Mucosa of rectum (tissue), 2 donors: ENCODE data around the gene LIX1L.

ENCODE experiments used
- H3K27ac ChIP-seq, 2 donors: one replicate each; pipeline ENCODE4 v1.7.0; 2013; ENCODE audit warnings: inconsistent platforms in 2 of 2, low read depth in 2 of 2, low read length in 2 of 2
- H3K27me3 ChIP-seq, 2 donors: one replicate each; pipeline ENCODE4 v1.7.0; 2013; ENCODE audit warnings: low read length in 2 of 2; ENCODE audit not compliant: control insufficient read depth in 2 of 2, insufficient read depth in 2 of 2
- H3K36me3 ChIP-seq, 2 donors: one replicate each; pipeline ENCODE4 v1.7.0; 2013; ENCODE audit warnings: low read length in 2 of 2; ENCODE audit not compliant: control insufficient read depth in 2 of 2, insufficient read depth in 2 of 2
- H3K4me1 ChIP-seq, 2 donors: one replicate each; pipeline ENCODE4 v1.7.0; 2013; ENCODE audit warnings: low read length in 2 of 2, mild to moderate bottlenecking in 1 of 2; ENCODE audit not compliant: control insufficient read depth in 2 of 2, insufficient read depth in 2 of 2
- H3K4me3 ChIP-seq, 2 donors: one replicate each; pipeline ENCODE4 v1.7.0; 2013; ENCODE audit warnings: low read length in 2 of 2
- H3K9ac ChIP-seq, 2 donors: one replicate each; pipeline ENCODE4 v1.7.0; 2013; ENCODE audit warnings: low read length in 2 of 2, low read depth in 1 of 2, mild to moderate bottlenecking in 1 of 2
- H3K9me3 ChIP-seq, 2 donors: one replicate each; pipeline ENCODE4 v1.7.0; 2013; ENCODE audit warnings: low read length in 2 of 2; ENCODE audit not compliant: control insufficient read depth in 2 of 2
- donor health status: healthy.
- donor health status: Normal muscosa, but diverticular disease.

The LIX1L gene

DNA sequence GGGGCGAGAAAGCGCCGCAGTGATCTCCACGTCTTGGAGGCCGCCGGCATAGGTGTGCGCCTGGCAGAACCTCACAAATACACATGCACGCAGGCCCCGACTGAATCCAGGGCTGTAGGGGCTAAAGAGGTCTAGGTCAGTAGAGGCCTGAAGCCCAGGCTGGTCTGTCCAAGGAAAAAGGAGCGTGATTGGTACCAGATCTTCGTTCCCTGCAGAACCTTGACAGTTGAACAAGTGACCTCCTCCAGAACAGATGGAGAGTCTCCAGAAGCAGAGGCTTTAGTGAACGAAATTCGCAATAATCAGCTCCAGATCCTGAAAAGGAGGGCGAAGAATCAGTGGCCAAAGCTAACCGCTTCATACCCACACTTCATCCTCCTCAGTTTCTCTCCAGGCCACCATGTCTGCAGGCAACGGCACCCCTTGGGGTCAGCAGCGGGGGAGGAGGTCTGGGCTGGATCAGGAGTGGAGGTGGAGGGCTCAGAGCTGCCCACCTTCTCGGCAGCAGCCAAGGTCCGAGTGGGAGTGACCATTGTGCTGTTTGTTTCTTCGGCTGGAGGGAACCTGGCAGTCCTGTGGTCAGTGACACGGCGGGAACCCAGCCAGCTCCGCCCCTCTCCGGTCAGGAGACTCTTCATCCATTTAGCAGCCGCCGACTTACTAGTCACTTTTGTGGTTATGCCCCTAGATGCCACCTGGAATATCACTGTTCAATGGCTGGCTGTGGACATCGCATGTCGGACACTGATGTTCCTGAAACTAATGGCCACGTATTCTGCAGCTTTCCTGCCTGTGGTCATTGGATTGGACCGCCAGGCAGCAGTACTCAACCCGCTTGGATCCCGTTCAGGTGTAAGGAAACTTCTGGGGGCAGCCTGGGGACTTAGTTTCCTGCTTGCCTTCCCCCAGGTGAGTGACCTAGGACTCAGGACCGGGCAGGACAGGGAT, 38.6 kb downstream of the LIX1L start:
- Histone ChIP-seq H3K4me3 (peak overlapping the region; percentile 88 to 98), H3K36me3 (peaks cover 0 to 14% of the 10 kb centered on the region in 2 donors), H3K9me3 (no peaks in the 10 kb centered on the region), H3K27ac (peak overlapping the region; percentile 90 to 94), H3K4me1 (peaks cover 20 to 22% of the 10 kb centered on the region in 2 donors), H3K9ac (peak overlapping the region; percentile 83 to 85), H3K27me3 (no peaks in the 10 kb centered on the region)

DNA sequence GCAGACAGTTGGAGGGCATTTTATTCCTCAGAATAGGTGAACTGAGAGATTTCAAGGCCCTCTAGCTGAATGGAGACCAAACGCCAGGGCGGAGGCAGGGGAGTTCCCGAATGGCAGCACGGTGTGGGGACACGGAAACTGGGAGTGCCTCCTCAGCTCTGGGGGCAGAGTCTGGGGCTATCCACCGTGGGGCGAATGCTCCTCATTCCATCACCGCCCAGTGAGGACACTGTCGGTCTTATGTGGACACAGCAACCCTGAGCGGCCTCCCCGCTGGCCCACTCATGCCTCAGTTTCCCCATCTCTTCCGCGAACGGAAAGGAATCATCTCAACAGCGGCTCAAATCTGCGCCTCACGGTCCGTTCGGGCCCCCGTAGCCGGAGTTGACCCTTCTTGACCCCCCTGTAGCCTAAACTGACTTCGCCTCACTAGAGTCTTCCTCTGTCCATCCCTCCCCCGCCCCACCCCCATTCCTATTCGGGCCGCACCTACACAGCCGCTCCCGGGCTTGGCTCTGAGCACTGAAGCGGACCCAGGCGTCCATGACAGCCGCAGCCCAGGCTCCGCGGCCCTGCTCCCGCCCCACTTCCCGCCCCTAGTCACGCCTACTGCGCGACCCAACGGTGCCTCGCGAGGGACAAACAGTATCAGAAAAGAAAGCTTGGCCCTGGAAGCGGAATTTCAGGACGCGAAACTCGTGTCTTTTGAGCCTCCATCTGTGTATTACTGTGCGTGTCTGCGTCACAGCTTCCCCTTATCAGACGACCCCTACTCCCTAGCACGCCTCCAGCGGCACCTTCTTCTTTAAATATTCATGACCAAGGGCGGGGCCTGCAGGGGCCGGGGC, 39.4 kb downstream of the LIX1L start, which contains the start of gene PEX11B:
PEX11B (minus strand) TSS at position 574 of the 848 bp plus-strand sequence; CDS start at position 545, 29 bp downstream.
- Histone ChIP-seq H3K36me3 (peaks cover 0 to 18% of the 10 kb centered on the region in 2 donors), H3K9ac (peak within 1 kb of the TSS; percentile 85 to 95), H3K4me1 (peaks cover 20 to 22% of the 10 kb centered on the region in 2 donors)

DNA sequence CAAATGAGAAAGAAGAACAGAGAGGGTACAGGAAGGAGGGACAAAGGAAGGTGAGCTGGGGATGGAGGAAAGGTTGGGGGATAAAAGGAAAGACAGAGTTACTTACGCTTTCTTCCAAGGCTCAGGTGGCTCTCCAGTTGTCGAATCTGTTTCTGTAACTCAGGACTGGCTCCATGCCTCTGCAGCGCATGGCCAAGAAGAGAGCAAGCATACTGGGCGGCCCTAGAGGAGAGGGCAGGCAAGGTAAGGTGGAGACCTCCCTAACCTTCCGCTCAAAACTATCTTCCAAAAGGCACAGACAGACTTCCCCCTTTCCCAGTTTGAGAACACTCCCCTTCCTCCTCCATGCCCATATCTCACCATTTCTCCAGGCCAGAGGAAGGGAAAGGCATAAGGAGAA, 40.2 kb downstream of the LIX1L start:
- peak overlapping the region; percentile 88 to 98 for H3K4me3 ChIP-seq
- peak overlapping the region; percentile 85 to 95 for H3K9ac ChIP-seq
- no peaks in the 10 kb centered on the region for H3K9me3 ChIP-seq
- H3K4me1 ChIP-seq = peaks cover 20 to 22% of the 10 kb centered on the region in 2 donors
- peak overlapping the region in 1 of 2 donors; percentile 94 for H3K27ac ChIP-seq
- no peaks in the 10 kb centered on the region for H3K27me3 ChIP-seq
- peaks cover 0 to 18% of the 10 kb centered on the region in 2 donors for H3K36me3 ChIP-seq

More for the DNA sequence above, 39.4 kb downstream of the LIX1L start, which contains the start of gene PEX11B:
- H3K4me3 ChIP-seq = peak within 1 kb of the TSS; percentile 88 to 98
- H3K27ac ChIP-seq = peak within 1 kb of the TSS; percentile 90 to 94
- H3K27me3 ChIP-seq = no peaks in the 10 kb centered on the region
- H3K9me3 ChIP-seq = no peaks in the 10 kb centered on the region

DNA sequence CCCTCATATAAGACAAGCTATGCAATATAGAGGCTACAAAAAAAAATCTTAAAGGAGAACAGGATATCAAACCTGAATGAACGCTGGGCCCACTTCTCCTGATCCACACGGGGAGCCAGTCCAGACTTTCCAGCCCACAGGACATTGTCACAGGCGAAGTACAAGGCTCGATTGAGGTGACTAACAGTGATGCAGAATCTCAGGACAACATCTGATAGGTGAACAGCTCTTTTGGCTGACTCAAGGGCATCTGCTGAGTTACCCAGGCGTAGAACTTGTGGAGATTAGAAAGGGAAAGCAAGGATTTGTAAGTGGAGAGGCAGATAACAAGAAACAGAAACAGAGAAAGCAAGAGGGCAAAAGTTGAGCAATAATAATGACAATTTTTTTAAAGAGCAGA, 41.1 kb downstream of the LIX1L start:
- Histone ChIP-seq H3K9me3 (no peaks in the 10 kb centered on the region), H3K36me3 (peaks cover 7 to 26% of the 10 kb centered on the region in 2 donors), H3K4me1 (peaks cover 20 to 22% of the 10 kb centered on the region in 2 donors), H3K4me3 (no peak overlapping the region), H3K27ac (no peak overlapping the region), H3K9ac (no peak overlapping the region), H3K27me3 (no peaks in the 10 kb centered on the region)

DNA sequence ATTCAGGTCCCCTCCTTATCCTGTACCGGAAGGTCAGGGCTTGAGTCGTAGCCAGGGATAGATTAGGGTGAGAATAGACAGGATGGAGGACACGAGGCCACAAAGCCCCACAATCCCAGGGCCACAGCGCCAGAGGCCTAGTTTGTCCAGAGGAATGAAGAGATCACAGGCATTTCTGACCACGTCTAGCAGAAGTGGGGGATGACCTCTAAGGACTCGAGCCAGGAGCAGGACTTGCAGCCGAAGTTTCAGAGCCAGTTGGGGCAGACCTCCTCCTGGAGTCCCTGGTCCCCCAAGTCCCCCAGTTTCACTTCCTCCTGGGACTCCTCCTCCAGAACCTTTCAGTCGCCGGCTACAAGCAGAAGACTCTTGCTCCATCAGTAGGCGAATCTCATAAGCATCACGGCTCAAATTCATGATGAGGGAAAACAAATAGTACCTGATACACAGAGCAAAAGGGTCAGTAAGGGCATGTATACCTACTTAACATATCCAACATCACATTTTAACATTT, 45.6 kb downstream of the LIX1L start:
- Histone ChIP-seq H3K27ac (no peak overlapping the region), H3K9ac (no peak overlapping the region), H3K4me3 (no peak overlapping the region), H3K27me3 (no peaks in the 10 kb centered on the region), H3K9me3 (no peaks in the 10 kb centered on the region), H3K36me3 (peaks cover 16 to 36% of the 10 kb centered on the region in 2 donors), H3K4me1 (peaks cover under 1 to 3% of the 10 kb centered on the region in 2 donors)

DNA sequence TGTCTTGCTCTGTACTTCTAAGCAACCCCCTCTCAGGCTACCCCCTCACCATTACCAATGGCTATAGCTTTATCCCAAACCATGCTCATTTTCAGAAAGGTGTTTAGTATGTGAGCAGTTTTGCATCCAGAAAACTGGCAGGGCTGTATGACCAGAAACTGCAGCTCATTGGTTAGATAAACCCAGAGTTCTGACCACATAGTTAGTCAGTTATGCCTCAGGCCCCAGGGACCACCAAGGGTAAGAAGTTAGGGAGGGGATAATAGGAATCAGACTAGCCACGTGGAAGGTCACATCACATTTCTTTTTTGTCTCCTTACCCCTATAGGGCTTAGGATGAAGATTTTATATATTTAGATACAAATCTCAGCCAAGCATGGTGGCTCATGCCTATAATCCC, 49.2 kb downstream of the LIX1L start:
- Histone ChIP-seq H3K4me3 (no peak overlapping the region), H3K9ac (no peak overlapping the region), H3K27me3 (no peaks in the 10 kb centered on the region), H3K4me1 (no peaks in the 10 kb centered on the region), H3K27ac (no peak overlapping the region), H3K9me3 (no peaks in the 10 kb centered on the region), H3K36me3 (peaks cover 16 to 20% of the 10 kb centered on the region in 2 donors)

DNA sequence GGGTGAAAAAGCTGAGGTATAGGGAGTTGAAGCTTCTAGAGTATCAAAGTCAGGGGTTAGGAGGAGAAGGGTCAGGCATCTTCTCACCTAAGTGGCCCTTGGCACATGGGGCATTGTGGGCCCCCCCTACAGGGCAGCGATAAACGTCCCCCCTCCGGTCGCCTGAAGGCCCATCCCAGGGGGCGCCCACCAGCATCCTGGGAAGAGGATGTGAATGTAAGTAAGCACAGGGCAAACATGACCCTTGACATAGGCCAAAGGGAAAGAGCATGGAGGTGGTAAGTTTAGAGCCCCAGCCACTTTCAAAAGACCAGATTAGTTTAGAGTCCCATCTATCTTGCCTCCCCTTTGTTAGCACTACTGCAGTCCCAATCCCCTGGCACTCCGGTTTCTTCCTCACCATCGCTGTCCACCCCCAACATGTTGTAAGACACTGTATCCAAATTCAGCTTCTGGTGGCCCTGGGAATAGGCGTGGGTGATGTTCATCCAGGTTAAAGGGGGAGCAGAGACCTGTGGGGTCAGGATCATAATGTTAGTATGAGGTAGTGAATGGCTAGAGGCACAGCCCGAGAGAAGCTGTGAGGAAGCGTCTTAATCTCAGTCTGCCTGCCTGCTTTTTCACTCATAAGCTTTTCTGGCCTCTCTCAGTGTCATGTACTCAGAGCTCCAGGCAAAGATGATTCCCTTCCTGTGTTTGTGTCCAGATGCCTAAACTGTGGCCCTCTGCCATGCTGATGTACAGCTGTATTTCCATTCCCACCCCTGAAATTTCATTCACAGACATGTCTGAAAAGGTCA, 50.7 kb downstream of the LIX1L start:
- Histone ChIP-seq H3K9me3 (no peaks in the 10 kb centered on the region), H3K27ac (no peak overlapping the region), H3K4me3 (no peak overlapping the region), H3K4me1 (no peaks in the 10 kb centered on the region), H3K27me3 (no peaks in the 10 kb centered on the region), H3K36me3 (peaks cover 13 to 15% of the 10 kb centered on the region in 2 donors), H3K9ac (peak overlapping the region in 1 of 2 donors; percentile 32)

DNA sequence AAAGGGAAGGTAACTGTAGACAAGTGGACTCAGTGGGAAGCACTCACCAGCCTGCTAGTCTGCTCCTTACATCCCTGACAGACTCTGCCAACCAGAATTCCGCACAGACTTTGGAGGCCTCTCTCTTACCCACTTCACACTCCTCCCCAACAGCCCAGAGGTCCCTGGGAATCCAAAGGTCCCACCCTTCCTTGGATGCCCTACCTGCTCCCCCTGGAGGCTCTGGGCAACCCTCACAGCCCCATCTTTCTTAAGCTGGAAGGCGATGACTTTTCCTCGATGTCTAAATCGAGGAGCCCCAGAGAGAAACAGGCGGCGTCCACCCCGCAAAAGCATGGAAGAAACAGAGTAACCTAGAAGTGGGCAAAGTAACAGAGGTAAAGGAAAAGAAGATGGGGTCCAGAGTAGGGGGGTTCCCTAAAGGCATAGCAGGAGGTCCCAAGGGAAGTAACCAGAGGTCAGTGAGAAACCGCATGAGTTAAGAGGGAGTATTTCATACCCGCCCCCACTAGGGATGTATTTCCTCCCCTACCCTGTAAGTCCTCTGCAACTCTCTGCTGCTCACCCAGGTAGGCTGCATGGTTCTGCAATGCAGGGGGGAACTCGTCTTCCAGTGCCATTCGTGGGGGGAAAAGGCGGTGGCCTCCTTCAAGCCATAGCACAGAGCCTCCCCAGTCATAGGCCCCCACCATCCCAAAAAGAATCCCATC, 56.4 kb downstream of the LIX1L start:
- Histone ChIP-seq H3K4me3 (no peak overlapping the region), H3K9me3 (no peaks in the 10 kb centered on the region), H3K9ac (no peak overlapping the region), H3K4me1 (no peaks in the 10 kb centered on the region), H3K27ac (no peak overlapping the region), H3K36me3 (no peaks in the 10 kb centered on the region), H3K27me3 (no peaks in the 10 kb centered on the region)

DNA sequence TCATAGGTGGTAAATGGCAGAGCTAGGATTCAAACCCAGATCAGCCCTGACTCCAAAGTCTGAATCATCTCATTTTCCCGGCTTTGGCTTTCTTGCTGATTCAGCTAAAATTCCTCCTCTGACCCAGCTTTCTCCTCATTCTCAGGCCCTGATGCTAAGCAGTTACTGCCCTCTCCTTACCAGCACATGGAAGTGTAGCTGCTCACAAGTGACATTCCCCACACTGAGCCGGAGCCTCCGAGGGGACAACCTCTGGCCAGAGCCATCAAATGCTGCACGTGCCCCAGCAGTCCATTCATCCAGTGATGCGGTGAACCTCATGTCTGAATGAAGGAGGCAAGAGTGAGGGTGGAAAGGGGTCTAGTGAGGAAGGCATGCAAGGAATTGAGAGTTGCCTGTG, 59.1 kb downstream of the LIX1L start:
- no peaks in the 10 kb centered on the region for H3K27me3 ChIP-seq

More for the DNA sequence above, 59.1 kb downstream of the LIX1L start:
- no peak overlapping the region for H3K27ac ChIP-seq
- no peaks in the 10 kb centered on the region for H3K9me3 ChIP-seq
- H3K4me1 ChIP-seq = no peaks in the 10 kb centered on the region
- no peaks in the 10 kb centered on the region for H3K36me3 ChIP-seq
- no peak overlapping the region for H3K4me3 ChIP-seq
- no peak overlapping the region for H3K9ac ChIP-seq
